D721Med (cell line): ENCODE measurements around the gene LGR4.
"Not testable (repeated sequence)": the region's sequence is repeated elsewhere in the genome, so short reads cannot be mapped to it uniquely, and the experiment has no call there.

Experiments used
- DNase-seq: peaks from one replicate; pipeline ENCODE4 v3.0.0; 2011; ENCODE audit warnings: low spot score; ENCODE audit not compliant: insufficient read length
- FAIRE-seq: peaks from 2 replicates; lab custom pipeline; 2011; peaks lifted over from hg19 to GRCh38; lab: Jason Lieb, UNC
- TF ChIP-seq, protein P1 (sequence below): IDR thresholded peaks from 2 replicates; pipeline ENCODE4 v1.5.1; 2012; ENCODE audit warnings: mild to moderate bottlenecking, control low read depth; ENCODE audit not compliant: insufficient read depth; ENCODE audit errors: missing control alignments

LGR4 gene

DNA sequence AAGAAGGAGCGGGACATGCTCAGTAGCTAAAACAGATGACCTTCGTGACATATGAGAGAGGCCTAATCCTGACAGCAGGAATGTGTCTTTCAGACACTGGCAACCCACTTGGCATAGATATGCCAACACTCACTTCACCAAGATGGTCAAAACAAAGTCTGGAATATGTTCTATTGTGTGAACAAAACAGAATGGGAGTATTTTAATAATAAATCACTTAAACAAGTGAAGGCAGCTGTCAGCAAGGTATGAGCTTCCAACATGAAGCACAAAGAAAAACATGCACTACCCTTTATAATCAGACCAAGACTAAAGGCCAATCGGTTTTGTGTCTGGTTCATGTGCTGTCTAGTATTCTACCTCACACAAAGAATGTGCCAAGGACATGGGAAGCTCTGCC is 132.6 kb downstream of the LGR4 start:
- TF ChIP-seq, protein P1, sequence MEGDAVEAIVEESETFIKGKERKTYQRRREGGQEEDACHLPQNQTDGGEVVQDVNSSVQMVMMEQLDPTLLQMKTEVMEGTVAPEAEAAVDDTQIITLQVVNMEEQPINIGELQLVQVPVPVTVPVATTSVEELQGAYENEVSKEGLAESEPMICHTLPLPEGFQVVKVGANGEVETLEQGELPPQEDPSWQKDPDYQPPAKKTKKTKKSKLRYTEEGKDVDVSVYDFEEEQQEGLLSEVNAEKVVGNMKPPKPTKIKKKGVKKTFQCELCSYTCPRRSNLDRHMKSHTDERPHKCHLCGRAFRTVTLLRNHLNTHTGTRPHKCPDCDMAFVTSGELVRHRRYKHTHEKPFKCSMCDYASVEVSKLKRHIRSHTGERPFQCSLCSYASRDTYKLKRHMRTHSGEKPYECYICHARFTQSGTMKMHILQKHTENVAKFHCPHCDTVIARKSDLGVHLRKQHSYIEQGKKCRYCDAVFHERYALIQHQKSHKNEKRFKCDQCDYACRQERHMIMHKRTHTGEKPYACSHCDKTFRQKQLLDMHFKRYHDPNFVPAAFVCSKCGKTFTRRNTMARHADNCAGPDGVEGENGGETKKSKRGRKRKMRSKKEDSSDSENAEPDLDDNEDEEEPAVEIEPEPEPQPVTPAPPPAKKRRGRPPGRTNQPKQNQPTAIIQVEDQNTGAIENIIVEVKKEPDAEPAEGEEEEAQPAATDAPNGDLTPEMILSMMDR: no peak
- DNase-seq: no peak
- no peak for FAIRE-seq

DNA sequence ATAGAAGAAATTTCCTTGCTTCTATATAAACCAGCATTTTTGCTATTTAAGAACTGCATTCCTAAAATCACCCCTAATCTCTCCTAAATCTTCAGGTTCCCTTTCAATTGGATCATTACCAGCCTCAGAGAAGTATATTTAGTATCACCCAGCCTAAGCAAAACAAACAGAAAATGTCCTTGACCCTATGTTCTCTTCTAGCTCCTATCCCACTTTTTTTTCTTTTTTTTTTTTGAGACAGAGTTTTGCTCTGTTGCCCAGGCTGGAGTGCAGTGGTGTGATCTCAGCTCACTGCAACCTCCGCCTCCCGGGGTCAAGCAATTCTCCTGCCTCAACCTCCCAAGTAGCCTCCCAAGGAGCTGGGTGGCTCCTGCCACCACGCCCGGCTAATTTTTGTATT is 137.8 kb downstream of the LGR4 start:
- not testable (repeated sequence) for FAIRE-seq, DNase-seq

DNA sequence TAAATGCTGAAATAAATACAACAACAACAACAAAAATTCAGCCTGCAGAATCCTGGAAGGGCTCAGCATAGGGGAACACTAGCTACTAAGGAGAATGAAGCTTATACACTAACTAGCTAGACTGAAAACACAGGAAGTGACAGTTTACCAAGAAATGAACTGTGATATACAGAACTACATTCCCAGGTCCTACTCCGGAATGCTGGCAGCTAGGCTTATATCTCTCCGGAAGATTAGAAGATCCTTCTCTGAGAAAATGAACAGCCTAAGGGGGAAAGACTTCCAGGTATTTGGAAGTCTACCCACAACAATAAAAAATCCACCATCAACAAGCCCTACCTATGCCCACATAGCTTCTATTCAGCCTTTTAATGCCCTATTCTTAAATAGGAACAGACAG is 140.6 kb downstream of the LGR4 start:
- TF ChIP-seq, protein P1: no peak
- DNase-seq (no peak), FAIRE-seq (no peak)

DNA sequence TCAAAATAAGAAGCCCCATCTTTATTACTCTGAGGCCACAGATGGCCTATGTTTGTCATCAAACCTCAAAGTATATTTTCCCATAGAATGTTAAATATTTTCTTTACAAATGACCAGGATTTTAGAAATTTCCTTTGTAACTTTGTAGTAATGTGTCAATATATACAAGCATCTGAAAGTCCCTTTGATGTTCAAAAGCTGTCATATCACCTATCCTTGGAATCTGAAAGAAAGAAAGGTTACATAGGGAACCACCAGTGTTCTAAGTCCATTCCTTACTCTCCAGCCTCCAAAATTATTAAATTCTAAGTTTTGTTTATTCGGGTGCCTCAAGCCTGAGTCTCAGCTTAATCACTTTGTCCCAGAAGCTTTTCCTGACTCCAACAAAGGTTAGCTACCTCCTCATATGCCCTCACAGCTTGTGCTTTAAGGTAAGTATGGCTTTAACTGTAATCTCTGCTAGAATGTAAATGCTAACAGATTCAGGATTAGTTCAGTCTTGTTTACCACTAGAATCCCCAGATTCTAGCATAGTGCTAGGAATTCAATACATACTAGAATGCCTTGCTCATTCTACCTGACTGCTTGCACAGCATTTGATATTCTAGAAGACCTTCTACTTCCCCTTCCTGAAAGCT is 141.8 kb downstream of the LGR4 start:
- TF ChIP-seq, protein P1: no peak
- DNase-seq: no peak
- peak; percentile 69 for FAIRE-seq

DNA sequence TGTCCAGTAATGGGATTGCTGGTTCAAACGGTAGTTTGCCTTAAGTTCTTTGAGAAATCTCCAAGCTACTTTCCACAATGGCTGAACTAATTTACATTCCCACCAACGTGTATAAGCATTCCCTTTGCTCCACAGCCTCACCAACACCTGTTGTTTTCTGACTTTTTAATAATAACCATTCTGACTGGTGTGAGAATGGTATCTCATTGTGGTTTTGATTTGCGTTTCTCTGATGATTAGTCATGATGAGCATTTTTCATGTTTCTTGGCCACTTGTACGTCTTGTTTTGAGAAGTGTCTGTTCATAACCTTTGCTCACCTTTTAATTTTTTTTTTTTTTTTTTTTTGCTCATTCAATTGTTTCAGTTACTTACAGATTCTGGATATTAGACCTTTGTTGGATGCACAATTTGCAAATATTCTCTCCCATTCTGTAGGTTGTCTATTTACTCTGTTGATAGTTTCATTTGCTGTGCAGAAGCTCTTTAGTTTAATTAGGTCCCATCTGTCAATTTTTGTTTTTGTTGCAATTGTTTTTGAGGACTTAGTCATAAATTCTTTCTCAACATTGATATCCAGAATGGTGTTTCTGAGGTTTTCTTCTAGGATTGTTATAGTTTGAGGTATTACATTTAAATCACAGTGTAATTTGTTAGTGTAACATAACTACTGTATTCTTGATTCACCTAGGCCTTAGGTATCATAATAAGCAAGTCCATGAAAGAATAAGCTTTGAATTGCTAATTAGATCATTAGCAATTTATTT is 142.5 kb downstream of the LGR4 start:
- DNase-seq (no peak), FAIRE-seq (no peak)
- TF ChIP-seq, protein P1: no peak

DNA sequence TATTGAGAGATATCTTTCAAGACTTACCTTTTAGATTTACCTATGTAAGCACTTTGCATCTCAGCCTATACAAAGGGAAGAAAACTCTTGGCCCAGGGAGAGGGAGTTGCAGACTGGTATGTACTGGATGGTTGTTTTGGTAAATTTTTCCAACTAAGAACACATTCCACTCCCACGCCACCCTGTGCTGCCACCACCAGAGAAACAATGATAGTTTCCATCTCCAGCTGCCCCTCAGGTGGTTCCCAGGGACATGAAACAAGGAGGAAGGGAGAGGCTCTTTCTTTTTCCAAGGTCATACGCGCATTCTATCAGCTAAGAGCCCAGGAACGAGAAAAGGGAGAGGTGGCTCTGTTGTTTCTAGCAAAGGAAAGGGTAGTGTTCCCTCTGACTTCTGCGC is 144.0 kb downstream of the LGR4 start:
- no peak for DNase-seq
- TF ChIP-seq, protein P1: no peak
- no peak for FAIRE-seq

DNA sequence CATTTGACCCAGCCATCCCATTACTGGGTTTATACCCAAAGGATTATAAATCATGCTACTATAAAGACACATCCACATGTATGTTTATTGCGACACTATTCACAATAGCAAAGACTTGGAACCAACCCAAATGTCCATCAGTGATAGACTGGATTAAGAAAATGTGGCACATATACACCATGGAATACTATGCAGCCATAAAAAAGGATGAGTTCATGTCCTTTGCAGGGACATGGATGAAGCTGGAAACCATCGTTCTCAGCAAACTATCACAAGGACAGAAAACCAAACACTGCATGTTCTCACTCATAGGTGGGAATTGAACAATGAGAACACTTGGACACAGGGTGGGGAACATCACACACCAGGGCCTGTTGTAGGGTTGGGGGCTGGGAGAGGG is 145.5 kb downstream of the LGR4 start:
- not testable (repeated sequence) for DNase-seq, FAIRE-seq

DNA sequence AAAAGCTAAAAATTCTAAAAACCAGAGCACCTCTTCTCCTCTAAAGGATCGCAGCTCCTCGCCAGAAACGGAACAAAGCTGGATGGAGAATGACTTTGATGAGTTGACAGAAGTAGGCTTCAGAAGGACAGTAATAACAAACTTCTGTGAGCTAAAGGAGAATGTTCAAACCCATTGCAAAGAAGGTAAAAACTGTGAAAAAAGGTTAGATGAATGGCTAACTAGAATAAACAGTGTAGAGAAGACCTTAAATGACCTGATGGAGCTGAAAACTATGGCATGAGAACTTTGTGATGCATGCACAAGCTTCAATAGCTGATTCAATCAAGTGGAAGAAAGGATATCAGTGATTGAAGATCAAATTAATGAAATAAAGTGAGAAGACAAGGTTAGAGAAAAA is 150.4 kb downstream of the LGR4 start:
- FAIRE-seq: not testable (repeated sequence)

DNA sequence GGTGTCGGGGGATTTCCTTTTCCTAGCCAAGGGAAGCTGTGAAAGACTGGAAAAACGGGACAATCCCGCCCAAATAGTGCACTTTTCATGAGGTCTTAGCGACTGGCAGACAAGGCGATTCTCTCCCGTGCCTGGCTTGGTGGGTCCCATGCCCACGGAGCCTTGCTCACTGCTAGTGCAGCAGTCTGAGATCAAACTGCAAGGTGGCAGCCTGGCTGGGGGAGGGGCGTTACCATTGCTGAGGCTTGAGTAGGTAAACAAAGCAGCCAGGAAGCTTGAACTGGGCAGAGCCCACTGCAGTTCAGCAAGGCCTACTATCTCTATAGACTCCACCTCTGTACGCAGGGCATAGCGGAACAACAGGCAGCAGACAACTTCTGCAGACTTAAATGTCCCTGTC is 151.2 kb downstream of the LGR4 start:
- not testable (repeated sequence) for DNase-seq, FAIRE-seq

More for the DNA sequence above, 150.4 kb downstream of the LGR4 start:
- not testable (repeated sequence) for DNase-seq
